GM12878 (cell line): Measurements from ENCODE around the gene RPL32. TPM values are rescaled to one million over a fixed set of nuclear protein-coding genes. Genes with fewer than 3 reads are reported as not detected.

Source experiments
- ATAC-seq: fragments of 200-7000 bp; cut with Tn5 transposase; 3 replicates; pipeline ENCODE4 v1.9.1; 2020; ENCODE audit warnings: mild to moderate bottlenecking, moderate library complexity
- BruUV-seq: library from RNA; stranded (reverse); fragments of 400-500 nt; replicated peaks from 2 replicates; lab custom pipeline; 2021; lab: Mats Ljungman, UMichigan
- CTCF ChIA-PET: fragments of 300-600 bp; sonication (Branson Sonifier 250); formaldehyde crosslinking; extraction: SDS; loops from one replicate; lab custom pipeline; 2021; ENCODE audit warnings: inconsistent platforms; lab: Yijun Ruan, JAX
- POLR2A ChIA-PET: fragments of 350-600 bp; formaldehyde crosslinking; extraction: SDS; loops from one replicate; lab custom pipeline; 2021; ENCODE audit warnings: inconsistent platforms; lab: Charles Lee
- RAD21 ChIA-PET: fragments of 300-600 bp; sonication (Branson Sonifier 250); formaldehyde crosslinking; loops from one replicate; lab custom pipeline; 2023; ENCODE audit warnings: antibody characterized with exemption; ENCODE audit not compliant: unreplicated experiment; lab: Charles Lee
- SMC1A ChIA-PET: fragments of 300-600 bp; sonication (Branson Sonifier 250); formaldehyde crosslinking; loops from one replicate; lab custom pipeline; 2023; ENCODE audit not compliant: unreplicated experiment, uncharacterized antibody; lab: Charles Lee
- DNase-seq: peaks from one replicate; pipeline ENCODE4 v3.0.0-alpha.2; 2011; ENCODE audit warnings: low read depth, low spot score
- FAIRE-seq: peaks from 3 replicates; lab custom pipeline; 2011; peaks lifted over from hg19 to GRCh38; lab: Jason Lieb, UNC
- H2AFZ ChIP-seq: 2 replicates; pipeline ENCODE4 v1.6.0; 2011; ENCODE audit warnings: low read depth, low read length, control low read depth; ENCODE audit not compliant: control insufficient read depth
- H3K27ac ChIP-seq: 2 replicates; pipeline ENCODE4 v1.5.1; 2011; ENCODE audit warnings: control low read depth; ENCODE audit not compliant: control insufficient read depth, insufficient read depth
- H3K27me3 ChIP-seq, 2 experiments: replicated peaks in 1 of 2; 2 replicates each; pipeline versions ENCODE4 v1.6.0 to v1.6.1; 2011; ENCODE audit warnings: low read length in 1 of 2; ENCODE audit not compliant: control insufficient read depth in 2 of 2, insufficient read depth in 2 of 2
- H3K36me3 ChIP-seq, 2 experiments: 2 replicates each; pipeline ENCODE4 v1.5.1; 2011; ENCODE audit warnings: low read length in 1 of 2; ENCODE audit not compliant: control insufficient read depth in 2 of 2, insufficient read depth in 2 of 2
- H3K4me1 ChIP-seq: 2 replicates; pipeline ENCODE4 v1.6.1; 2011; ENCODE audit warnings: mild to moderate bottlenecking, low read length, moderate library complexity, mixed read lengths; ENCODE audit not compliant: control insufficient read depth, insufficient read depth
- H3K4me2 ChIP-seq: 2 replicates; pipeline ENCODE4 v1.6.0; 2011; ENCODE audit warnings: control low read depth; ENCODE audit not compliant: control insufficient read depth, insufficient read depth
- H3K4me3 ChIP-seq: fragments of 200-600 bp; sonication (generic); 2 replicates; pipeline ENCODE4 v1.5.1; 2016
- H3K79me2 ChIP-seq: 2 replicates; pipeline ENCODE4 v1.6.0; 2011; ENCODE audit warnings: low read length; ENCODE audit not compliant: control insufficient read depth, insufficient read depth
- H3K9ac ChIP-seq: 2 replicates; pipeline ENCODE4 v1.8.0; 2011; ENCODE audit warnings: low read length, control low read depth, mixed read lengths; ENCODE audit not compliant: control insufficient read depth, insufficient read depth
- H3K9me3 ChIP-seq: replicated peaks from 3 replicates; pipeline ENCODE4 v1.5.1; 2011; ENCODE audit warnings: mild to moderate bottlenecking, low read length; ENCODE audit not compliant: control insufficient read depth, insufficient read depth
- H4K20me1 ChIP-seq: 2 replicates; pipeline ENCODE4 v1.6.0; 2011; ENCODE audit not compliant: control insufficient read depth, insufficient read depth
- BRCA1 ChIP-seq: IDR thresholded peaks from 2 replicates; pipeline ENCODE4 v1.6.1; 2011; ENCODE audit warnings: low read depth, low read length, improper control_type of control experiment
- NR2C1 ChIP-seq: fragments of 450-650 bp; IDR thresholded peaks from 2 replicates; pipeline ENCODE4 v1.6.1; 2017; ENCODE audit warnings: antibody characterized with exemption, mild to moderate bottlenecking, moderate library complexity
- POLR2AphosphoS5 ChIP-seq: IDR thresholded peaks from 2 replicates; pipeline ENCODE4 v1.6.1; 2011; ENCODE audit warnings: mild to moderate bottlenecking, low read length, inconsistent platforms
- WGBS: methylation state at CpG from one replicate; pipeline ENCODE4 v1.1.6; 2016; ENCODE audit warnings: low lambda C conversion rate; ENCODE audit not compliant: insufficient replicate concordance, insufficient coverage; ENCODE audit errors: missing lambda C conversion rate; 5-methylcytosine and 5-hydroxymethylcytosine counted together
- in situ Hi-C: fragments of 300-500 bp; cut with MboI; formaldehyde crosslinking; loops from 9 replicates; pipeline ENCODE4 v1.14.3; 2018; ENCODE audit warnings: mixed read lengths
- intact Hi-C: fragments of 100-400 bp; cut with micrococcal nuclease; formaldehyde crosslinking; loops from one replicate; pipeline ENCODE4 v1.14.2; 2022; ENCODE audit not compliant: unreplicated experiment
- polyA plus RNA-seq, 11 experiments: library from polyadenylated mRNA; depleted of rRNA in 4 of 11; unstranded in 6 of 11; stranded (reverse) in 5 of 11; fragments of >200 nt; fragmentation: Nextera tagmentation in 4 of 11; fragmentation: Illumina TruSeq in 1 of 11; extraction: Ambion mirVana in 4 of 11; extraction: Trizol in 1 of 11; gene quantifications; 1 replicate in 1 of 11; 2 replicates in 10 of 11; pipeline versions ENCODE4 v1.2.1 to v1.2.3, GENCODE V29; 2011 to 2016; ENCODE audit warnings: inconsistent platforms in 2 of 11, missing spikeins in 2 of 11, low read depth in 1 of 11
- total RNA-seq, 4 experiments: library from RNA; depleted of rRNA in 3 of 4; stranded (reverse); fragments of >200 nt in 3 of 4; fragmentation: Illumina TruSeq in 1 of 4; extraction: Trizol in 1 of 4; gene quantifications; 2 replicates each; pipeline versions ENCODE4 v1.2.1 to v1.2.3, GENCODE V29; 2013 to 2021

The RPL32 gene
- total and polyA plus RNA-seq, 10 of the 15 experiments (the other 5 are each of a cell fraction or from before 2014, with no cell fraction given): 1,533 to 5,147 (median 3,350) TPM

DNA sequence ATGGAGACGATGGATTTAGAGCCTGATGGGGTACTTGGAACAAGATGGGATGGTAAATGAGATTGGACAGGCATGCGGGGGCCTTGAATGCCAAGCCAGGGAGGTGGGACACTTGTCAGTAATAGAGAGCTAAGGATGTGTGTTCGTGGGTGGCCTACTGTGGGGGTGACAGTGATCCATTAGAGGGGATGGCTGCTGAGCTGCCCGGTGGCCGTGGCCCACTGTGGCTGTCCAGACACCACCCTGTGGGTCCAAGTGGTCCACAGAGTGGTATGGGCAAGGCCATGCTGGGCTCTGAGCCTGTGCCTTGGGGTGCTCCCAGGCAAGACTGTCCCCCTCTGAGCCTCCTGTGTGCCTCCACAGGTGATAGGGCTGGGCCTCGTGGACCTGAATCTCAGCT lies 27.4 kb downstream of the RPL32 start:
- no peak overlapping the region for H3K27ac ChIP-seq
- 30% methylated on average over 6 of the region's 6 CpGs for WGBS
- H3K79me2 ChIP-seq: no peaks in the 10 kb centered on the region
- ATAC-seq: no peak
- H3K27me3 ChIP-seq: 0 out of 4 replicates have a peak, but pooled peaks cover 0 to 2% of the 10 kb centered on the region in 2 experiments
- TF ChIP-seq BRCA1 (no peak), POLR2AphosphoS5 (no peak)
- TF ChIP-seq, all 136 proteins: peak for 0
- ChIA-PET RAD21 (interaction anchor here (0.5 kb wide), 1 partner anchor 213 kb away, joined by 3 read pairs; no protein-coding TSS in a partner anchor), CTCF (interaction anchor here (2.4 kb wide), 1 partner anchor 9 kb away, joined by 6 read pairs; no protein-coding TSS in a partner anchor), POLR2A (no interaction called here), SMC1A (no interaction called here)
- FAIRE-seq (no peak), DNase-seq (no peak)
- Histone ChIP-seq H4K20me1 (no peaks in the 10 kb centered on the region; the same call in 1 of the 2 replicates), H3K4me2 (no peak overlapping the region), H2AFZ (no peak overlapping the region), H3K4me3 (no peak overlapping the region), H3K9me3 (no peaks in the 10 kb centered on the region), H3K4me1 (no peaks in the 10 kb centered on the region), H3K36me3 (no peaks in the 10 kb centered on the region), H3K9ac (no peak overlapping the region)
- BruUV-seq: no TSS peak
- in situ Hi-C loops (no loop called here), intact Hi-C loops (no loop called here)

DNA sequence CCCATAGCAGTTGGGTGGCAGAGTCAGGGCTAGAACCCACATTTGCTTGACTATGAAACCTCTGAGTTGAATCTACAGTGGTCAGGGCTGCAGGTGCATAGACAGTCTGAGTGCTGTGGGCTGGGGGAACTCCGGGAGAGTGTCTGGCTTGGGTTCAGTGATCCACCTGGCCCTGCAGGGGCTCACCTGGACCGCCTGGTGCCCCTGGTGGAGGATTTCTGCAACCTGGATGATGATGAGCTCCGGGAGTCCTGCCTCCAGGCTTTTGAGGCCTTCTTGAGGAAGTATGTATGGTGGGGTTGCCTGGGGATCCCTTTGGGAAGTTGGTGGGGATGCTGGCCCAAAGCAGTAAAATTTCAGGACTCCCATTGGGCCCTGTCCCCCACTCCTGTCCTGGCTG lies 28.6 kb downstream of the RPL32 start:
- ATAC-seq (no peak), FAIRE-seq (no peak), DNase-seq (no peak)
- POLR2A ChIA-PET: interaction anchor here (0.6 kb wide), 1 partner anchor 276 kb away, joined by 3 read pairs; no protein-coding TSS in a partner anchor
- Histone ChIP-seq H3K4me3 (no peak overlapping the region), H3K36me3 (no peaks in the 10 kb centered on the region), H3K4me2 (no peak overlapping the region), H3K9ac (no peak overlapping the region), H3K9me3 (no peaks in the 10 kb centered on the region), H3K27me3 (0 out of 4 replicates have a peak, but pooled peaks cover 0 to 2% of the 10 kb centered on the region in 2 experiments), H4K20me1 (no peaks in the 10 kb centered on the region; the same call in 1 of the 2 replicates), H2AFZ (no peak overlapping the region), H3K27ac (no peak overlapping the region), H3K79me2 (no peaks in the 10 kb centered on the region), H3K4me1 (no peaks in the 10 kb centered on the region)
- CTCF ChIA-PET: interaction anchor here (2.4 to 3.7 kb wide), 2 partner anchors 9 to 10 kb away, joined by 6 to 22 read pairs; no protein-coding TSS in a partner anchor
- RAD21 ChIA-PET: no interaction called here
- in situ Hi-C loops (no loop called here), intact Hi-C loops (no loop called here)
- no TSS peak for BruUV-seq
- 30% methylated on average over 3 of the region's 3 CpGs for WGBS
- SMC1A ChIA-PET: no interaction called here
- no peak for TF ChIP-seq NR2C1
